ENCODE measurements around the gene SH2D3A.

DNA sequence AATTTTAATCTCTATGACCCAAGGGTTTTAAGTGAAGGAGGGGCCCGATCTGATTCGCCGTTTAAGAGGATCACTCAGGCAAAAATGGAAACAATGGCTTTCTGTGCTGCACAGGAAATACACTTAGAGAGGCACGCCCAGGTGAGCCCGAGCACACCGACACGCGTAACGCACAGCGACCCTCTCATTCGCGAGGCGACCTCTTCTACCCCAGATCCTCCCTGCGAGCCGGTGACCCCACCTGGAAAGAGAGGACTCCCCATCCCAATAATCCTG is 216 bp downstream of the SH2D3A start:
- TF ChIP-seq, protein P1, sequence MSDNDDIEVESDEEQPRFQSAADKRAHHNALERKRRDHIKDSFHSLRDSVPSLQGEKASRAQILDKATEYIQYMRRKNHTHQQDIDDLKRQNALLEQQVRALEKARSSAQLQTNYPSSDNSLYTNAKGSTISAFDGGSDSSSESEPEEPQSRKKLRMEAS (IDR thresholded peaks at IDR 0.05), result no peak; the same call in 1 of the 2 replicates
- no peak for TF ChIP-seq CEBPB (IDR thresholded peaks at IDR 0.05)
- no peak for TF ChIP-seq EP300 (IDR thresholded peaks at IDR 0.05; ENCODE audit: borderline replicate concordance)
- peak; percentile 35; the same call in 1 of the 2 replicates for TF ChIP-seq YY1 (IDR thresholded peaks at IDR 0.05; ENCODE audit: low read depth)
- no peak for TF ChIP-seq TAF1 (IDR thresholded peaks at IDR 0.05; ENCODE audit: low read depth)
- TF ChIP-seq ZBTB7A (IDR thresholded peaks at IDR 0.05; ENCODE audit: low read depth), result no peak
- no peak for TF ChIP-seq EGR1 (IDR thresholded peaks at IDR 0.05)
- no peak for TF ChIP-seq TEAD4 (IDR thresholded peaks at IDR 0.05)
- TF ChIP-seq, protein P2, sequence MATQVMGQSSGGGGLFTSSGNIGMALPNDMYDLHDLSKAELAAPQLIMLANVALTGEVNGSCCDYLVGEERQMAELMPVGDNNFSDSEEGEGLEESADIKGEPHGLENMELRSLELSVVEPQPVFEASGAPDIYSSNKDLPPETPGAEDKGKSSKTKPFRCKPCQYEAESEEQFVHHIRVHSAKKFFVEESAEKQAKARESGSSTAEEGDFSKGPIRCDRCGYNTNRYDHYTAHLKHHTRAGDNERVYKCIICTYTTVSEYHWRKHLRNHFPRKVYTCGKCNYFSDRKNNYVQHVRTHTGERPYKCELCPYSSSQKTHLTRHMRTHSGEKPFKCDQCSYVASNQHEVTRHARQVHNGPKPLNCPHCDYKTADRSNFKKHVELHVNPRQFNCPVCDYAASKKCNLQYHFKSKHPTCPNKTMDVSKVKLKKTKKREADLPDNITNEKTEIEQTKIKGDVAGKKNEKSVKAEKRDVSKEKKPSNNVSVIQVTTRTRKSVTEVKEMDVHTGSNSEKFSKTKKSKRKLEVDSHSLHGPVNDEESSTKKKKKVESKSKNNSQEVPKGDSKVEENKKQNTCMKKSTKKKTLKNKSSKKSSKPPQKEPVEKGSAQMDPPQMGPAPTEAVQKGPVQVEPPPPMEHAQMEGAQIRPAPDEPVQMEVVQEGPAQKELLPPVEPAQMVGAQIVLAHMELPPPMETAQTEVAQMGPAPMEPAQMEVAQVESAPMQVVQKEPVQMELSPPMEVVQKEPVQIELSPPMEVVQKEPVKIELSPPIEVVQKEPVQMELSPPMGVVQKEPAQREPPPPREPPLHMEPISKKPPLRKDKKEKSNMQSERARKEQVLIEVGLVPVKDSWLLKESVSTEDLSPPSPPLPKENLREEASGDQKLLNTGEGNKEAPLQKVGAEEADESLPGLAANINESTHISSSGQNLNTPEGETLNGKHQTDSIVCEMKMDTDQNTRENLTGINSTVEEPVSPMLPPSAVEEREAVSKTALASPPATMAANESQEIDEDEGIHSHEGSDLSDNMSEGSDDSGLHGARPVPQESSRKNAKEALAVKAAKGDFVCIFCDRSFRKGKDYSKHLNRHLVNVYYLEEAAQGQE (IDR thresholded peaks at IDR 0.05; ENCODE audit: low read depth), result no peak
- TF ChIP-seq CREB1 (IDR thresholded peaks at IDR 0.05; ENCODE audit: low read depth), result no peak
- TF ChIP-seq, protein P3, sequence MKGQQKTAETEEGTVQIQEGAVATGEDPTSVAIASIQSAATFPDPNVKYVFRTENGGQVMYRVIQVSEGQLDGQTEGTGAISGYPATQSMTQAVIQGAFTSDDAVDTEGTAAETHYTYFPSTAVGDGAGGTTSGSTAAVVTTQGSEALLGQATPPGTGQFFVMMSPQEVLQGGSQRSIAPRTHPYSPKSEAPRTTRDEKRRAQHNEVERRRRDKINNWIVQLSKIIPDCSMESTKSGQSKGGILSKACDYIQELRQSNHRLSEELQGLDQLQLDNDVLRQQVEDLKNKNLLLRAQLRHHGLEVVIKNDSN (IDR thresholded peaks at IDR 0.05), result no peak
- TF ChIP-seq FOXM1 (IDR thresholded peaks at IDR 0.05; ENCODE audit: borderline replicate concordance, low read depth), result no peak

Data from Ishikawa (cell line).